Thyroid gland (tissue), 4 donors: ENCODE results near the gene PALLD.

Experiments
- CTCF ChIP-seq, 6 experiments: fragments of 200-600 bp in 3 of 6; fragments of 450-650 bp in 3 of 6; sonication (generic) in 3 of 6; IDR thresholded peaks; one replicate each; pipeline ENCODE4 v1.5.1; 2016 to 2019; ENCODE audit warnings: antibody characterized with exemption in 6 of 6, mild to moderate bottlenecking in 2 of 6, inconsistent platforms in 1 of 6, moderate library complexity in 1 of 6
- POLR2A ChIP-seq, 2 donors: fragments of 450-650 bp; IDR thresholded peaks; one replicate each; pipeline ENCODE4 v1.6.1; 2017; ENCODE audit warnings: antibody characterized with exemption in 2 of 2, mild to moderate bottlenecking in 2 of 2, moderate library complexity in 1 of 2

DNA sequence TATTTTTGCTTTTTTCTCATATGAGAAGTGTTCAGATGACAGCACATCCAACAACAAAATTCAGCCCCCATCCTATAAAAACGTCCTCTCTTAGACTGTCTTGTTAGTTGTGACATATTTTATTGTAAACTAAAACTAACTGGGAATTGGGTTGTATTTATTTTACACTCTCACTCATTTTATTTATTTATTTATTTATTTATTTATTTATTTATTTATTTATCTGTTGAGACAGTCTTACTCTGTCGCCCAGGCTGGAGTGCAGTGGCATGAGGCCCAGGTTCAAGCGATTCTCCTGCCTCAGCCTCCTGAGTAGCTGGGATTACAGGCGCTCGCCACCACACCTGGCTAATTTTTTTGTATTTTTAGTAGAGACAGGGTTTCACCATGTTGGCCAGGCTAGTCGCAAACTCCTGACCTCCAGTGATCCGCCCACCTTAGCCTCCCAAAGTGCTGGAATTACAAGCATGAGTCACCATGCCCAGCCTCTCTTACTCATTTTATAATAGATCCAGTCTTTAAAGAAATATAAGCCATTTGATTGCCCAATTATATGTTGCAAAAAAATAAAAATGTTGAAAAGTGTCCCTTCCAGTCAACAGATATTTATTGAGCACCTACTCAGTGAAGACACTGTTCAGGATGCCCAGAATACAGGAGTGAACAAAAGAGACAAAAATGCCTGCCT is 44.6 kb downstream of the PALLD start:
- TF ChIP-seq POLR2A (IDR thresholded peaks at IDR 0.05) (no peak), CTCF (IDR thresholded peaks at IDR 0.05) (no peak)
